ENCODE results near the gene BIRC5. TPM values are rescaled to one million over a fixed set of nuclear protein-coding genes. Genes with fewer than 3 reads are reported as not detected.

The BIRC5 gene
- total RNA-seq, 1 experiment from 2014 or later = 119 TPM

GRCh38 chr17:78248051-78248914, 34.2 kb downstream of the BIRC5 start:
- CTCF ChIA-PET = interaction anchor here (0.6 to 1.2 kb wide), 3 partner anchors 10 to 163 kb away, joined by 3 to 6 read pairs (median 5); no protein-coding TSS in a partner anchor

More at GRCh38 chr17:78248051-78248914, 34.2 kb downstream of the BIRC5 start:
- H3K27me3 ChIP-seq (ENCODE audit: control insufficient read depth, insufficient read depth, low read length) = no peaks in the 10 kb centered on the region
- DNase-seq (ENCODE audit: low read depth, low spot score) (no peak), ATAC-seq (no peak)
- no peak overlapping the region for H3K27ac ChIP-seq (ENCODE audit: low read length)
- no TSS peak for BruUV-seq (replicated peaks)
- no peaks in the 10 kb centered on the region for H3K36me3 ChIP-seq (ENCODE audit: control insufficient read depth, insufficient read depth, low read length)
- H3K9me3 ChIP-seq (ENCODE audit: control insufficient read depth, insufficient read depth, low read depth, low read length) = no peaks in the 10 kb centered on the region
- peaks cover 12% of the 10 kb centered on the region for H3K4me1 ChIP-seq (ENCODE audit: control insufficient read depth, insufficient read depth, low read length)
- no peak for TF ChIP-seq SIN3A (IDR thresholded peaks at IDR 0.05; ENCODE audit: borderline replicate concordance, insufficient read depth, low read depth, low read length)
- no peak for TF ChIP-seq CTCF (IDR thresholded peaks at IDR 0.05)
- no peak for TF ChIP-seq REST (IDR thresholded peaks at IDR 0.05; ENCODE audit: insufficient read depth in 1 of 2, low read depth in 2 of 2, low read length in 1 of 2)
- TF ChIP-seq TCF7L2 (IDR thresholded peaks at IDR 0.05; ENCODE audit: low read depth, low read length) = no peak
- TF ChIP-seq POLR2AphosphoS5 (IDR thresholded peaks at IDR 0.05; ENCODE audit: low read depth, low read length) = no peak
- in situ Hi-C loops (cut with HindIII; ENCODE audit: low pct_unique_long_range_greater_than_20kb, low sequenced_read_pairs) (no loop called here), intact Hi-C loops (cut with micrococcal nuclease; ENCODE audit: unreplicated experiment) (no loop called here)
- H3K4me3 ChIP-seq (ENCODE audit: low read depth in 2 of 2, low read length in 2 of 2) = no peak overlapping the region
- POLR2A ChIA-PET = no interaction called here
